Activated naive CD8-positive, alpha-beta T cell treated with anti-CD3 and anti-CD28 coated beads, Interleukin-2, amount 10 ng/mL, durations not matched to agents 7 days and 5 days (primary cell): ENCODE data around the gene EYA2. TPM values are rescaled to one million over a fixed set of nuclear protein-coding genes. Genes with fewer than 3 reads are reported as not detected.

Experiments
- ATAC-seq: fragments of 150-1000 bp; cut with Tn5 transposase; one replicate; pipeline ENCODE4 v1.10.0; 2021; ENCODE audit warnings: low read depth, moderate library complexity
- POLR2A ChIA-PET: fragments of 350-600 bp; sonication (Branson Sonifier 250); formaldehyde crosslinking; loops from one replicate; lab custom pipeline; 2021; ENCODE audit warnings: antibody characterized with exemption; lab: Charles Lee
- DNase-seq: peaks from one replicate; pipeline ENCODE4 v3.0.0; 2021
- H3K27ac Mint-ChIP-seq: one replicate; pipeline ENCODE4 v1.8.0; 2022; ENCODE audit warnings: mild to moderate bottlenecking, mixed read lengths
- H3K27me3 Mint-ChIP-seq: one replicate; pipeline ENCODE4 v1.8.0; 2022; ENCODE audit warnings: mild to moderate bottlenecking, moderate library complexity, mixed read lengths
- H3K36me3 Mint-ChIP-seq: one replicate; pipeline ENCODE4 v1.8.0; 2021; ENCODE audit warnings: mild to moderate bottlenecking, mixed read lengths
- H3K4me1 Mint-ChIP-seq: one replicate; pipeline ENCODE4 v1.8.0; 2021; ENCODE audit warnings: mixed read lengths
- H3K4me3 Mint-ChIP-seq: one replicate; pipeline ENCODE4 v1.8.0; 2022; ENCODE audit warnings: mild to moderate bottlenecking, moderate library complexity, mixed read lengths
- H3K9me3 Mint-ChIP-seq: one replicate; pipeline ENCODE4 v1.8.0; 2021; ENCODE audit warnings: mixed read lengths
- total RNA-seq, 2 experiments: library from RNA; stranded (reverse); gene quantifications; one replicate each; pipeline ENCODE4 v1.2.3, GENCODE V29; 2021

EYA2 gene
- total RNA-seq, 2 experiments from 2014 or later = not detected

GRCh38 chr20:47093320-47093966 lies 198.8 kb downstream of the EYA2 start:
- Mint-ChIP-seq H3K36me3 (no peaks in the 10 kb centered on the region), H3K27ac (no peak overlapping the region), H3K4me1 (no peaks in the 10 kb centered on the region), H3K4me3 (no peak overlapping the region), H3K27me3 (peaks cover 10% of the 10 kb centered on the region), H3K9me3 (no peaks in the 10 kb centered on the region)
- POLR2A ChIA-PET = no interaction called here
- ATAC-seq = no peak
- no peak for DNase-seq

GRCh38 chr20:47095690-47096089 lies 201.0 kb downstream of the EYA2 start:
- Mint-ChIP-seq H3K27ac (no peak overlapping the region), H3K36me3 (no peaks in the 10 kb centered on the region), H3K27me3 (peaks cover 10% of the 10 kb centered on the region), H3K4me3 (no peak overlapping the region), H3K4me1 (no peaks in the 10 kb centered on the region), H3K9me3 (peaks cover 1% of the 10 kb centered on the region)
- POLR2A ChIA-PET = no interaction called here
- no peak for ATAC-seq
- no peak for DNase-seq

GRCh38 chr20:47097691-47098622 lies 203.3 kb downstream of the EYA2 start:
- no peak for DNase-seq
- no peak overlapping the region for H3K27ac Mint-ChIP-seq
- H3K27me3 Mint-ChIP-seq = peaks cover 10% of the 10 kb centered on the region
- POLR2A ChIA-PET = no interaction called here
- H3K36me3 Mint-ChIP-seq = no peaks in the 10 kb centered on the region
- H3K9me3 Mint-ChIP-seq = peaks cover 4% of the 10 kb centered on the region
- no peaks in the 10 kb centered on the region for H3K4me1 Mint-ChIP-seq
- ATAC-seq = no peak
- no peak overlapping the region for H3K4me3 Mint-ChIP-seq

- POLR2A ChIA-PET = no interaction called here
- DNase-seq = no peak
- H3K27me3 Mint-ChIP-seq = peaks cover 10% of the 10 kb centered on the region
Measured at GRCh38 chr20:47099093-47099492, 204.4 kb downstream of the EYA2 start.

GRCh38 chr20:47099825-47100441 lies 205.3 kb downstream of the EYA2 start:
- Mint-ChIP-seq H3K4me1 (no peaks in the 10 kb centered on the region), H3K27ac (no peak overlapping the region), H3K9me3 (peaks cover 8% of the 10 kb centered on the region), H3K36me3 (no peaks in the 10 kb centered on the region), H3K27me3 (peaks cover 7% of the 10 kb centered on the region), H3K4me3 (no peak overlapping the region)
- POLR2A ChIA-PET = no interaction called here
- no peak for DNase-seq
- no peak for ATAC-seq

More at GRCh38 chr20:47099093-47099492, 204.4 kb downstream of the EYA2 start:
- Mint-ChIP-seq H3K36me3 (no peaks in the 10 kb centered on the region), H3K9me3 (peaks cover 8% of the 10 kb centered on the region), H3K4me3 (no peak overlapping the region), H3K4me1 (no peaks in the 10 kb centered on the region), H3K27ac (no peak overlapping the region)
- ATAC-seq = no peak

GRCh38 chr20:47102629-47103028 lies 208.0 kb downstream of the EYA2 start:
- H3K36me3 Mint-ChIP-seq = no peaks in the 10 kb centered on the region
- ATAC-seq = no peak
- POLR2A ChIA-PET = no interaction called here
- no peak overlapping the region for H3K4me3 Mint-ChIP-seq
- DNase-seq = no peak
- H3K4me1 Mint-ChIP-seq = no peaks in the 10 kb centered on the region
- H3K27ac Mint-ChIP-seq = no peak overlapping the region
- H3K9me3 Mint-ChIP-seq = peaks cover 8% of the 10 kb centered on the region
- no peaks in the 10 kb centered on the region for H3K27me3 Mint-ChIP-seq

GRCh38 chr20:47106786-47107185 lies 212.1 kb downstream of the EYA2 start:
- no peaks in the 10 kb centered on the region for H3K27me3 Mint-ChIP-seq
- peaks cover 12% of the 10 kb centered on the region for H3K9me3 Mint-ChIP-seq
- ATAC-seq = no peak
- no peaks in the 10 kb centered on the region for H3K4me1 Mint-ChIP-seq
- no peak overlapping the region for H3K4me3 Mint-ChIP-seq
- H3K27ac Mint-ChIP-seq = no peak overlapping the region
- no peak for DNase-seq
- POLR2A ChIA-PET = no interaction called here
- no peaks in the 10 kb centered on the region for H3K36me3 Mint-ChIP-seq

- Mint-ChIP-seq H3K9me3 (peaks cover 7% of the 10 kb centered on the region), H3K27me3 (no peaks in the 10 kb centered on the region), H3K4me3 (no peak overlapping the region), H3K36me3 (no peaks in the 10 kb centered on the region), H3K4me1 (no peaks in the 10 kb centered on the region), H3K27ac (no peak overlapping the region)
- DNase-seq = no peak
- ATAC-seq = no peak
- POLR2A ChIA-PET = no interaction called here
Measured at GRCh38 chr20:47108994-47109393, 214.4 kb downstream of the EYA2 start.

- H3K9me3 Mint-ChIP-seq = peaks cover 7% of the 10 kb centered on the region
- POLR2A ChIA-PET = no interaction called here
- no peak overlapping the region for H3K27ac Mint-ChIP-seq
- H3K36me3 Mint-ChIP-seq = no peaks in the 10 kb centered on the region
- no peaks in the 10 kb centered on the region for H3K4me1 Mint-ChIP-seq
- ATAC-seq (no peak), DNase-seq (no peak)
- H3K4me3 Mint-ChIP-seq = no peak overlapping the region
- no peaks in the 10 kb centered on the region for H3K27me3 Mint-ChIP-seq
Measured at GRCh38 chr20:47110819-47111218, 216.2 kb downstream of the EYA2 start.

GRCh38 chr20:47111576-47111975 lies 216.9 kb downstream of the EYA2 start:
- no peaks in the 10 kb centered on the region for H3K27me3 Mint-ChIP-seq
- POLR2A ChIA-PET = no interaction called here

GRCh38 chr20:47113362-47114109 lies 218.9 kb downstream of the EYA2 start:
- Mint-ChIP-seq H3K36me3 (no peaks in the 10 kb centered on the region), H3K4me3 (no peak overlapping the region), H3K27ac (no peak overlapping the region), H3K4me1 (no peaks in the 10 kb centered on the region), H3K9me3 (peaks cover 7% of the 10 kb centered on the region), H3K27me3 (peaks cover 8% of the 10 kb centered on the region)
- ATAC-seq (no peak), DNase-seq (no peak)
- POLR2A ChIA-PET = no interaction called here

More at GRCh38 chr20:47111576-47111975, 216.9 kb downstream of the EYA2 start:
- no peaks in the 10 kb centered on the region for H3K36me3 Mint-ChIP-seq
- no peak for DNase-seq
- H3K4me3 Mint-ChIP-seq = no peak overlapping the region
- peaks cover 7% of the 10 kb centered on the region for H3K9me3 Mint-ChIP-seq
- no peaks in the 10 kb centered on the region for H3K4me1 Mint-ChIP-seq
- H3K27ac Mint-ChIP-seq = no peak overlapping the region
- ATAC-seq = no peak

- no peak overlapping the region for H3K4me3 Mint-ChIP-seq
- peaks cover 4% of the 10 kb centered on the region for H3K9me3 Mint-ChIP-seq
- H3K27me3 Mint-ChIP-seq = peaks cover 17% of the 10 kb centered on the region
- H3K36me3 Mint-ChIP-seq = no peaks in the 10 kb centered on the region
- no peak overlapping the region for H3K27ac Mint-ChIP-seq
- no peak for DNase-seq
- no peaks in the 10 kb centered on the region for H3K4me1 Mint-ChIP-seq
- POLR2A ChIA-PET = no interaction called here
- ATAC-seq = no peak
Measured at GRCh38 chr20:47115694-47116093, 221.1 kb downstream of the EYA2 start.

- Mint-ChIP-seq H3K36me3 (no peaks in the 10 kb centered on the region), H3K4me1 (no peaks in the 10 kb centered on the region), H3K27me3 (peaks cover 17% of the 10 kb centered on the region), H3K9me3 (no peaks in the 10 kb centered on the region), H3K27ac (no peak overlapping the region), H3K4me3 (no peak overlapping the region)
- no peak for DNase-seq
- no peak for ATAC-seq
- POLR2A ChIA-PET = no interaction called here
Measured at GRCh38 chr20:47117371-47117770, 222.7 kb downstream of the EYA2 start.
